Hepatocyte (in vitro differentiated cells): ENCODE data around the gene KLF5. TPM values are rescaled to one million over a fixed set of nuclear protein-coding genes. Genes with fewer than 3 reads are reported as not detected.
A peak's percentile ranks its signal among the peaks of the same experiment; 100 is the strongest.
"Not testable (repeated sequence)": the region's sequence is repeated elsewhere in the genome, so short reads cannot be mapped to it uniquely, and the experiment has no call there.

Experiments used
- DNase-seq: peaks from one replicate; pipeline ENCODE4 v3.0.0-alpha.2; 2016; ENCODE audit warnings: low spot score
- H2AFZ ChIP-seq: fragments of 200-600 bp; sonication (generic); 2 replicates; pipeline ENCODE4 v1.6.0; 2016; ENCODE audit warnings: antibody characterized with exemption, mild to moderate bottlenecking
- H3K27ac ChIP-seq: fragments of 200-600 bp; sonication (generic); 2 replicates; pipeline ENCODE4 v1.5.1; 2016; ENCODE audit warnings: mild to moderate bottlenecking
- H3K27me3 ChIP-seq: fragments of 200-600 bp; sonication (generic); 2 replicates; pipeline ENCODE4 v1.6.1; 2016
- H3K36me3 ChIP-seq: fragments of 200-600 bp; sonication (generic); replicated peaks from 2 replicates; pipeline ENCODE4 v1.5.1; 2016; ENCODE audit warnings: low read depth; ENCODE audit not compliant: insufficient read depth
- H3K4me1 ChIP-seq: fragments of 200-600 bp; sonication (generic); 2 replicates; pipeline ENCODE4 v1.5.1; 2016; ENCODE audit warnings: mild to moderate bottlenecking, moderate library complexity; ENCODE audit not compliant: insufficient read depth
- H3K4me2 ChIP-seq: fragments of 200-600 bp; sonication (generic); 2 replicates; pipeline ENCODE4 v1.6.0; 2016
- H3K4me3 ChIP-seq: fragments of 200-600 bp; sonication (generic); 2 replicates; pipeline ENCODE4 v1.5.1; 2016; ENCODE audit warnings: mild to moderate bottlenecking
- H3K79me2 ChIP-seq: fragments of 200-600 bp; sonication (generic); 2 replicates; pipeline ENCODE4 v1.6.0; 2017; ENCODE audit warnings: mild to moderate bottlenecking
- H3K9me2 ChIP-seq: fragments of 200-600 bp; sonication (generic); replicated peaks from 2 replicates; pipeline ENCODE4 v1.6.0; 2017; ENCODE audit warnings: mild to moderate bottlenecking; ENCODE audit not compliant: insufficient read depth
- H3K9me3 ChIP-seq: fragments of 200-600 bp; sonication (generic); 2 replicates; pipeline ENCODE4 v1.5.1; 2016; ENCODE audit warnings: low read depth, mild to moderate bottlenecking
- H4K20me1 ChIP-seq: fragments of 200-600 bp; sonication (generic); 2 replicates; pipeline ENCODE4 v1.6.0; 2016; ENCODE audit warnings: mild to moderate bottlenecking; ENCODE audit not compliant: insufficient read depth, poor library complexity, severe bottlenecking
- EZH2 ChIP-seq: fragments of 200-600 bp; sonication (generic); IDR thresholded peaks from 2 replicates; pipeline ENCODE4 v1.6.1; 2016; ENCODE audit warnings: antibody characterized with exemption, mild to moderate bottlenecking, borderline replicate concordance
- EZH2phosphoT487 ChIP-seq: fragments of 200-600 bp; sonication (generic); IDR thresholded peaks from one replicate; pipeline ENCODE4 v1.6.1; 2018; ENCODE audit warnings: antibody characterized with exemption, mild to moderate bottlenecking, low read depth, moderate library complexity; ENCODE audit not compliant: unreplicated experiment, severe bottlenecking
- WGBS: methylation state at CpG from one replicate; pipeline ENCODE4 v1.1.6; 2016; ENCODE audit warnings: low lambda C conversion rate; ENCODE audit errors: missing lambda C conversion rate; 5-methylcytosine and 5-hydroxymethylcytosine counted together
- polyA plus RNA-seq: library from polyadenylated mRNA; unstranded; fragments of >200 nt; fragmentation: Nextera tagmentation; extraction: Ambion mirVana; gene quantifications from 2 replicates; pipeline ENCODE4 v1.2.1, GENCODE V29; 2016
- total RNA-seq: library from RNA; depleted of rRNA; stranded (reverse); fragments of >200 nt; gene quantifications from 2 replicates; pipeline ENCODE4 v1.2.3, GENCODE V29; 2014
- TF ChIP-seq, protein P1 (sequence below): fragments of 200-600 bp; sonication (generic); IDR thresholded peaks from 2 replicates; pipeline ENCODE4 v1.5.1; 2016; ENCODE audit warnings: antibody characterized with exemption, mild to moderate bottlenecking; ENCODE audit not compliant: poor library complexity

The KLF5 gene
- total and polyA plus RNA-seq, 2 experiments from 2014 or later, result 92.6 to 99.9 TPM

DNA sequence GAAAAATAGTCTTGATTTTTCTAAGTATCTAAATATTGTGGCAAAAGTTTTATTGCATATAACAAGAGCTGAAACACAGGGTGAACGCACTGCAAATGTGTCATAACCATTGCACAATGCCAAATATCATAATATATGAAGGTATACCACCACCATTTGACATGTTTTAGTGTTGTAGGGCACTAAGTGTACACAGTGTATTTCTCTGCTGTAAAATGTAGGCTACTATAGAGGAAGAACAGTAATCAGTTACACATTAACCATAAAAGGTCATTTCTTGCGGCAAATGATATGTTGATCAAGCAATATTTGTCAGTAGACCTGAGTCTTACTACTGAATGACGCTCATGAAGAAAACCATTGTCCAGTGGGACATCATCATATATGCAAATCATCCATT is 18.3 kb upstream of the KLF5 start:
- WGBS, result 69% methylated on average over 3 of the region's 3 CpGs

DNA sequence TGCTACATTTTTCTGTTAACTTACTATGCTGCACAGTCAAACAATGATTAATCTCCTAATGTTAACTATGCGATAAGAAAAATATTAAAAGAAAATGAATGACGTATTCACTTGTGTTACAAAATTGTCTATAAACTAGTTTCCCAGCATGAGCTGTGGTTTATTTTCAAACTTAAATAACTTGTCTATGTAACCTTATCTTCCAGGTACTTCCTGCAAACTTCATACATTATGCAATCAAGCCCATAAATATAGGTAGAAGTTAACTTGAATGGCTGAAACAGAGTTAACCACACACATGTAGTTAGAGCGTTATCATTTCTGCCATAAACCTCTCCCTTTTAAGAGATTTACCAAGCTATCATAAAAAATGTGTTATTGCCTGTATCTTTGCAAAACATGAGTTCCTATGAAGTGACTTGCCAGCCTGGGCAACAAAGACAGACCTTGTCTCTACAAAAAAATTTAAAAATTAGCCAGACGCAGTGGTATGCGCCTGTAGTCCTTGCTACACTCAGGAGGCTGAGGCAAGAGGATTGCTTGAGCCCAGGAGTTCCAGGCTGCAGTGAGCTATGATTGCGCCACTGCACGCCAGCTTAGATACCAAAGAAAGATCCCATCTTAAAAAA is 17.7 kb upstream of the KLF5 start:
- Histone ChIP-seq H3K36me3 (no peaks in the 10 kb centered on the region), H3K4me2 (peak overlapping the region; percentile 50), H3K4me3 (no peak overlapping the region), H3K27ac (peak overlapping the region; percentile 78), H3K27me3 (no peaks in the 10 kb centered on the region), H3K9me3 (no peaks in the 10 kb centered on the region), H3K4me1 (peaks cover 14% of the 10 kb centered on the region), H3K79me2 (no peaks in the 10 kb centered on the region), H3K9me2 (no peaks in the 10 kb centered on the region), H4K20me1 (no peaks in the 10 kb centered on the region), H2AFZ (no peak overlapping the region)
- WGBS, result 65% methylated on average over 7 of the region's 7 CpGs
- TF ChIP-seq, protein P1, sequence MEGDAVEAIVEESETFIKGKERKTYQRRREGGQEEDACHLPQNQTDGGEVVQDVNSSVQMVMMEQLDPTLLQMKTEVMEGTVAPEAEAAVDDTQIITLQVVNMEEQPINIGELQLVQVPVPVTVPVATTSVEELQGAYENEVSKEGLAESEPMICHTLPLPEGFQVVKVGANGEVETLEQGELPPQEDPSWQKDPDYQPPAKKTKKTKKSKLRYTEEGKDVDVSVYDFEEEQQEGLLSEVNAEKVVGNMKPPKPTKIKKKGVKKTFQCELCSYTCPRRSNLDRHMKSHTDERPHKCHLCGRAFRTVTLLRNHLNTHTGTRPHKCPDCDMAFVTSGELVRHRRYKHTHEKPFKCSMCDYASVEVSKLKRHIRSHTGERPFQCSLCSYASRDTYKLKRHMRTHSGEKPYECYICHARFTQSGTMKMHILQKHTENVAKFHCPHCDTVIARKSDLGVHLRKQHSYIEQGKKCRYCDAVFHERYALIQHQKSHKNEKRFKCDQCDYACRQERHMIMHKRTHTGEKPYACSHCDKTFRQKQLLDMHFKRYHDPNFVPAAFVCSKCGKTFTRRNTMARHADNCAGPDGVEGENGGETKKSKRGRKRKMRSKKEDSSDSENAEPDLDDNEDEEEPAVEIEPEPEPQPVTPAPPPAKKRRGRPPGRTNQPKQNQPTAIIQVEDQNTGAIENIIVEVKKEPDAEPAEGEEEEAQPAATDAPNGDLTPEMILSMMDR, result no peak
- no peak for TF ChIP-seq EZH2
- no peak for TF ChIP-seq EZH2phosphoT487
- DNase-seq, result peak; percentile 54

More for the DNA sequence above, 18.3 kb upstream of the KLF5 start:
- no peak for DNase-seq
- H3K9me2 ChIP-seq, result no peaks in the 10 kb centered on the region
- H3K36me3 ChIP-seq, result no peaks in the 10 kb centered on the region
- no peak for TF ChIP-seq EZH2
- TF ChIP-seq, protein P1, result no peak
- TF ChIP-seq EZH2phosphoT487, result no peak
- peak overlapping the region; percentile 50 for H3K4me2 ChIP-seq
- no peak overlapping the region for H3K4me3 ChIP-seq
- H3K79me2 ChIP-seq, result no peaks in the 10 kb centered on the region
- H3K9me3 ChIP-seq, result no peaks in the 10 kb centered on the region
- H3K4me1 ChIP-seq, result peaks cover 14% of the 10 kb centered on the region
- H3K27me3 ChIP-seq, result no peaks in the 10 kb centered on the region
- peak overlapping the region; percentile 78 for H3K27ac ChIP-seq
- H2AFZ ChIP-seq, result no peak overlapping the region
- no peaks in the 10 kb centered on the region for H4K20me1 ChIP-seq

DNA sequence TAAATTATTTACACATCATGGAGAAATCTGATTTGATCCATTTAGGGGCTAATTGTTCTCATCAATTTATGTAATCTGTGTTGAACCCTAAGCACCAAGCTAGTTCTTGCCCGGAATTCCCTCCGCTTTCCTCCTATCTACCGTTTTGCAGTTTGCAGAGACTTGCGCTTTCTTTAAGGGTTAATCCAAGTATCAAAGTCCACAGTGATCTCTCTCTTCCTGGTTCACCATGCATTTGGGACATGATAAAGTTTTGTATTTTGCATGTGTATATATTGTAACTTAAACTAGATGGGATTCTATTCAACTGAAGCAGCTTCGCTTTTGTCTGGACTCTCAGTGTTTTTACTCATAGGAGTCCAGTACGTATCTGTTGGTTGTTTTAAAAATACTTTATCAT is 13.8 kb upstream of the KLF5 start:
- no peaks in the 10 kb centered on the region for H4K20me1 ChIP-seq
- H3K9me3 ChIP-seq, result no peaks in the 10 kb centered on the region
- peak overlapping the region; percentile 69 for H3K27ac ChIP-seq
- peaks cover 5% of the 10 kb centered on the region for H3K4me1 ChIP-seq
- H3K4me2 ChIP-seq, result peak overlapping the region; percentile 66
- TF ChIP-seq EZH2phosphoT487 (no peak), EZH2 (no peak)
- H3K79me2 ChIP-seq, result no peaks in the 10 kb centered on the region
- H3K27me3 ChIP-seq, result no peaks in the 10 kb centered on the region
- no peaks in the 10 kb centered on the region for H3K9me2 ChIP-seq
- DNase-seq, result no peak
- H2AFZ ChIP-seq, result no peak overlapping the region
- no peak overlapping the region for H3K4me3 ChIP-seq
- 72% methylated on average over 6 of the region's 6 CpGs for WGBS
- H3K36me3 ChIP-seq, result no peaks in the 10 kb centered on the region

DNA sequence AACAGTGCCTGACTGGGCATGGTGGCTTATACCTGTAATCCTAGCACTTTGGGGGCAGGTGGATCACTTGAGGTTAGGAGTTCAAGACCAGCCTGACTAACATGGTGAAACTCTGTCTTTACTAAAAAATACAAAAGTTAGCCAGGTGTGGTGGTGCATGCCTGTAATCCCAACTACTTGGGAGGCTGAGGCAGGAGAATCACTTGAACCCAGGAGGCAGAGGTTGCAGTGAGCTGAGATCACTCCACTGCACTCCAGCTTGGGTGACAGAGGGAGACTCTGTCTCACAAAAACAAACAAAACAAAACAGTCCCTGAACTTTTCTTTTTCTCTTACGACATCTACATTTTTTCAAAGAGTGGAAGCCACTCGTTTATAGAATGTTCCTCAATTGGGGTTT is 10.2 kb upstream of the KLF5 start:
- not testable (repeated sequence) for H3K36me3 ChIP-seq, DNase-seq, H3K4me1 ChIP-seq, H3K9me2 ChIP-seq, H3K27me3 ChIP-seq, H3K4me3 ChIP-seq, H2AFZ ChIP-seq, H3K4me2 ChIP-seq, H3K79me2 ChIP-seq, H3K9me3 ChIP-seq, H3K27ac ChIP-seq, H4K20me1 ChIP-seq
- WGBS, result 81% methylated on average over 2 of the region's 2 CpGs
